CMK (cell line): Measurements from ENCODE around the gene PRKG2.
"Not testable (repeated sequence)": the region's sequence is repeated elsewhere in the genome, so short reads cannot be mapped to it uniquely, and the experiment has no call there.

ENCODE experiments used
- DNase-seq: peaks from one replicate; pipeline ENCODE4 v3.0.0-alpha.2; 2010; ENCODE audit warnings: low read depth

PRKG2 gene, protein sequence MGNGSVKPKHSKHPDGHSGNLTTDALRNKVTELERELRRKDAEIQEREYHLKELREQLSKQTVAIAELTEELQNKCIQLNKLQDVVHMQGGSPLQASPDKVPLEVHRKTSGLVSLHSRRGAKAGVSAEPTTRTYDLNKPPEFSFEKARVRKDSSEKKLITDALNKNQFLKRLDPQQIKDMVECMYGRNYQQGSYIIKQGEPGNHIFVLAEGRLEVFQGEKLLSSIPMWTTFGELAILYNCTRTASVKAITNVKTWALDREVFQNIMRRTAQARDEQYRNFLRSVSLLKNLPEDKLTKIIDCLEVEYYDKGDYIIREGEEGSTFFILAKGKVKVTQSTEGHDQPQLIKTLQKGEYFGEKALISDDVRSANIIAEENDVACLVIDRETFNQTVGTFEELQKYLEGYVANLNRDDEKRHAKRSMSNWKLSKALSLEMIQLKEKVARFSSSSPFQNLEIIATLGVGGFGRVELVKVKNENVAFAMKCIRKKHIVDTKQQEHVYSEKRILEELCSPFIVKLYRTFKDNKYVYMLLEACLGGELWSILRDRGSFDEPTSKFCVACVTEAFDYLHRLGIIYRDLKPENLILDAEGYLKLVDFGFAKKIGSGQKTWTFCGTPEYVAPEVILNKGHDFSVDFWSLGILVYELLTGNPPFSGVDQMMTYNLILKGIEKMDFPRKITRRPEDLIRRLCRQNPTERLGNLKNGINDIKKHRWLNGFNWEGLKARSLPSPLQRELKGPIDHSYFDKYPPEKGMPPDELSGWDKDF

DNA sequence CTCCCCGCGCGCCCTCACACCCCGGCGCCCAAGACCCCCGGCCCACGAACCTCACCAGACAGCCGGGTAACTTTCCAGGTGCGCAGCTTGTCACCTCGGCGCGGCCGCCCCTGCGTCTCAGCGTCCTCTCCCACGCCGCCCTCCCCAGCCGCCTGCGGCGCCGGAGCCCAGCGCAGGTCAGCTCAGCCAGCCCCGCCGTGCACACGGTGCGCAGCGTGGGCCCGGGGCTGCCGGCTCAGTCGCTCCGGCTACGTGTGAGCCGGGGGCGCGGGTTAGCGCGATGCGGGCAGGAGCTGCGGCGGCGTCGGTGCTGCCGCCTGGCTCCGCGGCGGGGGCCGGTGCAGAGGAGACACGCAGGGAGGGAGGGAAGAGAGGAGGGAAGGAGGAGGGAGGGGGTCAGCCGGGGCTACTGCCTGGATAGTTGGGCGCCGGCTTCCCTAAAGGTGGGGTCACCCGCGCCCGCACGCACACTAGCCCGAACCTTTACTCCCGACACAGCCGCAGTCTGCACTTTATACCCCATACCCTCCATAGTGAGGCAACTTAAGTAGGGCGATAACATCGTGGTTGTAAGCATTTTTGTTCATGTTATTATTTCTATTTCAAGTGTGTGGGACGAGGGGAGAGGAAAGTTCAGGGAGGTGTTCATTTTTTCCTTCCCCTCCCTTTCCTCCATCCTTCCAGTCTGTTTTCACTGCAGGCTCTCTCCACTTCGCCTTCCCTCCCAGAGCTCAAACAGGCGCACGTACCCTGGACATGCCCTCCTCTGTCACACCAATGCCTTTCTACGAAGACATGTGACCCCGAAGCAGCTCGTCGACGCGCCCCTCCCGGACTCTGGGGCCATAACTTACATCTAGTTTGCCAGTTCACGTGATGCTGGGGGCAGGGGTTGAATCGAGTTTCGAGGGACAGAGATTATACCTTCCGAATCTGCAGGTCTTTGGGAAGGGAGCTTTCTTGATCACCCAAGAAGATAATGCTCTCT lies at the start of gene PRKG2:
TSS of gene PRKG2 (minus strand) at position 342 of the 988 bp plus-strand sequence. CDS start 10,175 bp downstream, outside the sequence.
- DNase-seq: no peak

DNA sequence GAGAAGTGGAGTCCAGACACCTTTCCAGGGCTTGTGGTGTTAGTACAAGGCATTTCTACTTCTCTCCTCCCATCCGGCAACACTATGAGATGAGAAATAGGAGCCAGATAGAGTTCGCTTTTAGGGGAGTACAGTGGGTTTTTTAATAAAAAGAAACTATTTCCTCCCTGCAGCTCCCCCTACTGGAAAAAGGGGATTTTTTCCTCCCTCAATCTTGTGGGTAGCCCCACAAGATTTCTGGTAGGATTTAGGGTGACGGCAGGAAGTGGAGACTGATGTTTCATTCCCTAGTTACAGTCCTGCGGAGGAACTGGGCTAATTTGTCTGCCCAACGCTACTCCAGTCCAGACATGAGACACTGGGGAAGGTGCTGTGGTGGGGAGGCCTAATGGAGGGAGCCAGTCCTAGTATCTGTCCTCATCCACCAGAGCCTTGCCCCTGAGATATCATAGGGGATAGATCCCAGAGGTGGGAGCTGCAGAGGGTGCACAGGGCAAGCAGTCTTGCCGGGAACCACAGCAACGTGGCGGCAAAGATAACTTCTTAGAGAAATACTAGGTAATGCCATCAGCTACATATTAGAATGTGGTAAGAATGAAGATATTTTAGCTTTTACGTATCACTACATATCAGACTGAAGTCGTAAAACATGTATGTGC lies 45.5 kb upstream of the PRKG2 start:
- DNase-seq: peak; percentile 40

DNA sequence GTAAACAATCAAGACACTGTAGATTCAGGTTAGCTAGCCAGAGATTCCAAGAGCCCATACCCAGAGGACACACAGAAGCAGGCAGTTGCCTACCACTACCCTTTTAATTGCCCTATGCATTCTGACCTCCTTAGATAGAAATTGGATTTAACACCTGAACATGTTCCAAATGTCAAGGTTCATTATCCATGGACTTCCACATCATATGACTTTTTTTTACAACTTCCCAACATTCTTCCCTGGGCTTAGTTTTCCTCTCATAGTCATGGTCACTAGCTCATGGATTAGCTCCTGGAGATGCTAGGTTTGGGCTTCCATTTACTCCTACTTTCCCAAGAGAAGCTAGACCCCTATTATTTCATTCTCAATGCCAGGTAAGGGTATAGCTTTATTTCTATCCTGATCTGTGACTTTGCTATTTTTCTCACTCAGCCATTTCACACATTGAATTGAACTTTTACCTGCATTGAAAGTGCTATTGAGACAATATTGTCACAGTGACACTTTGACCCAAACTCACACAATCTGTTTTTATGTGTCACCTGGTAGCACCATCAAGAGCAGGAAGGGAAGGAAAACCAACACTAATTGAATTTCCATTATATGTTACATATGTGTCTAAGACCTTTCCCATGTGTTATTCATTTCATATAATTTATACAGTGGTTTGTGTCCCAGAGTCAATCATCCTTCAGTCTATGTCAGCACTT lies 44.0 kb upstream of the PRKG2 start:
- no peak for DNase-seq

DNA sequence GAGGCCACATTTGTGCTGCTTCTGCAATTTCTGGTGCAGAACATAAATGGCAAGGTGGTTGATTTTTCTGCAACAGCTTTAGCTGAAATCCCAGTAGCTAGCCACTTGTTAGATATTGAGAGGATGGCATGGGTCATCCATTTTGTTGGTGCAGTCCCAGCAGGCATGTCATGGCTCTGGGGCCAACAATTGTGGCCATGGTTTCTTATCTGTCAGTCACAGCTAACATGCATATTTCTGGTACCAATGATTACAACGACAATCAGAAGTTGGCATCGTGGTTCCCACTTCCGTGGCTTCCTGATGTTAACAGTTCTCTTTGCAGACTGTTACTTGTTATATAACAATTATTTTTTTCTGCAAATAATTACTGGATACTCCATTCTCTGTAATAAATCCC lies 42.8 kb upstream of the PRKG2 start:
- peak; percentile 93 for DNase-seq

DNA sequence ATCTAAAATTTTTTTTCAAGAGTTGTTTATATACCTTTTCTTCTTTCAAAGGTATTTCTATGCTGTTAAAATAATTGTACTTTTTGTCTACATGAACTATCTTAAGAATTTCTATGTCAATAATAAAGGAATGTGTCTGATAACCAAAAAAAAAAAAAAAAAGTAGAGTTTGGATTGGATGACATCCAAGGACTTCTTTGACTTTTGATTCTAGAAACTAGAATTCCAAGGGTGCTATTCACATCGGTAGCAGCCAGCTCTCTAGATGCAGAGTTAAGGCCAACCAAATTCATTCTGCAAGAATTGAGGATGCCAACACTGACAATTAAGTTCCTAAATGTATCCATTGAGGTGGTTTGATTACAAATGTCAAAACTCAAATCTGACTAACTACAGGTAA lies 42.0 kb upstream of the PRKG2 start:
- DNase-seq: no peak

DNA sequence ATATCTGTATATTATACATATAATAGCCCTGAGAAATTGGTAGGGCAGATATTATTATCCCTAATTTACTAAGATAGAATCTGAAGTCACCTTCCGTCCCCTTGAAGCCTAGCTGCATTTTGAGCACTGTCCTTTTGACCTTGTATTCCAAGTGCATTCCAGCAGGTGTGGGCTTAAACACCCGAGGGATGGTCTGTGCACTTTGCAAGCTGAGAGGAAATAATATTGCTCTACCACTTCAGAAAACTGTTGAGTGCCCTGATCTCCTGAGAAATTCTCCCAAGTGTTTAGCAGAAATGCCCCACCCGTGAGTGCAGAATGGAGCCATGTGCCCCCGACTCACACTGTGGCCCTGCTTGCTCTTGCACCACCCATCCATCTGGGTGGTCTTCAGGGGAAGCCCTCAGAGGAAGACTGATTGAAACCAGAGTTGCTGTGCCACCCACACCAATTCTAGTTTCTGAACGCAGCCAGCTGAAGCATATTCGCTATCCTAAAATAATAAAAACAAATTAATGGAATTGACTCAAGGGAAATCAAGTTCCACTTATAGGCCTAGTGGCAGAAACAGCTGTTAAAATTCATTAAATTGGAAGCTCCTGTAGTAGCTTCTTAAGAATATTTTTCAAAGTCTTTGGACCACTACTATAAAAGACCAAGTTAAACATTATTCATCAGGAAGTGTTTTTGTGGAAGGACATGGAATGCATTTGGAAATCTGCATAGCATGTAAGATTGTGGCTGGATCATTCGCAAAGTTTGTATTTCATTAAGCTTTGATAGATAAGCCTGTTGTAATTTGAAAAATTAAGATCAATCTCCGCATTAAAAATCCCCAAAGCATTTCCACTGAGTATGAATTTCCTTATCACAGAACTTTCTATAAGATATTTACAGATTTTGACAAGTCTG lies 41.3 kb upstream of the PRKG2 start:
- DNase-seq: no peak

DNA sequence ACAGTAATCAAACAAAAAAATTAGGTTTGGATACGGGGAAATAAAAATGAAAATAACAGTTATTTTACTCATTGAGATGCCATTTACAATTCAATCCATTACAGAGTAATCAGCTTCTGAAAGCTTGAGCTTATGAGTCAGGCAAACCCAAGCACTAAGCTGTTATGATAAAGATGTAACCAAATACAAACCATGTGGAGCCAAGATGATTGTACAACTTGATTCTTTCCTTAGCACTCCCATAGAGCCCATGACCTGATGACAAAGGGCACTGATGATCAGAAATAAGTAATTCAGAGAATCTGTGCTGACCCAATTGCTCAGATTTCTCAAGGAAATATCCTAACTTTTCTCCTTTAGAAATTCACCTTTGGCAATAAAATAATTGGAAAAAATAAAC lies 40.5 kb upstream of the PRKG2 start:
- no peak for DNase-seq

DNA sequence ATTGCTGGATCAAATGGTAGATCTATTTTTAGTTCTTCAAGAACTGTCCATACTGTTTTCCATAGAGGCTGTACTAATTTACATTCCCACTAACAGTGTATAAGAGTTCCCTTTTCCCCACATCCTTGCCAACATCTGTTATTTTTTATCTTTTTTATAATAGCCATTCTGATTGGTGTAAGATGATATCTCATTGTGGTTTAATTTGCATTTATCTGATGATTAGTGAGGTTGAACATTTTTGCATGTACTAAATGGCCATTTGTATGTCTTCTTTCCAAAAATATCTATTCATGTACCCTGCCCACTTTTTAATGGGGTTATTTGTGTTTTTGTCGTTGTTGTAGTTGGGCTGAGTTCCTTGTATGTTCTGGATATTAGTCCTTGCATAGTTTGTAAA lies 35.4 kb upstream of the PRKG2 start:
- DNase-seq: no peak

DNA sequence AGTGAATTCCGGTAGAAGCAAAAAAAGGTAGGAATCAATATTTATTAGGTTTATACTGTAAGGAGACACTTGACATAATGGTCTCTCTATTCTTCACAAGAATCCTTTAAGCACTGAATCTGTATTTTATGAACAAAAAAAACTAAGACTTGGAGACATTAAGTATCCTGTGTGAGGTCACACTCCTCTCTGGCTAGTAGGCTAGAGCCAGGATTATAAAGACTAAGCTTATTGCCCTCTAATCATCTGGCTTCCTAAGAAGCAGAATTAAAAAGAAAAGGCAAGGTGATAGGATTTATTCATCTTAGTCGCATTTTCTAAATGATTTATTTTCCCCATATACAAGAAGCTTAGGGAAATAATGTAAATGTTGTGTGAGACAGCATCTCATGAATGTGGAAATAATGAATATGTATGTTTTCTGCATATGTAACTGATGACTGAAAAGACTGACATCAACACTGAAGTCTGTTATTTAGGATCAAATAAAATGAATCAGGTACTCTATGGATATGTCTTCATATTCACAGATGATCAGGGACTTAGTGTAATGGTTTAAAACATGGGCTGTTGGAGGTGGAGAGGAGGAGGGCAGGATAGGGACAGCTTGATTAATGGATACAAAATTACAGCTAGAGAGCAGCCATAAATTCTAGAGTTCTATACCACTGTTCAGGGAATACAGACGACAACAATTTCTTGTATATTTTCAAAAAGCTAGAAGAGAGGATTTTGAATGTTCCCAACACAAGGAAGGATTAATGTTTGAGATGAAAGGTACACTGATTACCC lies 30.4 kb upstream of the PRKG2 start:
- DNase-seq: no peak

DNA sequence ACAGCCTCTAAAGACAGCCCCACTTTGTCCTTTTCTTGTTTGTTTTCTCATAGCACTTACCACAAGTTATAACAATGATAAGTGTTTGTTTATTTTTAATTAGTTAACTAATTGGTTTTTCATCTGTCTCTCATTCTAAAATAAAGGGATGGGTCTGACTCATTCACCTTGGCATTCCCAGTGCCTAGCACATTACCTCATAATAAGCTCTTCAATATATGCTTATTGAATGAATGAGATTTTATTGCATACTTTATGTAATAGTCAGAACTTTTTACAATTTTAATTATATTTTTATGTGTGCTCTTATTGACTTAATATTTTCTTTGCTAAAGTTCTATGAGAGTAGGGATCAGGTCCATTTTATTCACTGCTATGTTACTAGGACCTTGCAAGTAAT lies 22.8 kb upstream of the PRKG2 start:
- DNase-seq: no peak

DNA sequence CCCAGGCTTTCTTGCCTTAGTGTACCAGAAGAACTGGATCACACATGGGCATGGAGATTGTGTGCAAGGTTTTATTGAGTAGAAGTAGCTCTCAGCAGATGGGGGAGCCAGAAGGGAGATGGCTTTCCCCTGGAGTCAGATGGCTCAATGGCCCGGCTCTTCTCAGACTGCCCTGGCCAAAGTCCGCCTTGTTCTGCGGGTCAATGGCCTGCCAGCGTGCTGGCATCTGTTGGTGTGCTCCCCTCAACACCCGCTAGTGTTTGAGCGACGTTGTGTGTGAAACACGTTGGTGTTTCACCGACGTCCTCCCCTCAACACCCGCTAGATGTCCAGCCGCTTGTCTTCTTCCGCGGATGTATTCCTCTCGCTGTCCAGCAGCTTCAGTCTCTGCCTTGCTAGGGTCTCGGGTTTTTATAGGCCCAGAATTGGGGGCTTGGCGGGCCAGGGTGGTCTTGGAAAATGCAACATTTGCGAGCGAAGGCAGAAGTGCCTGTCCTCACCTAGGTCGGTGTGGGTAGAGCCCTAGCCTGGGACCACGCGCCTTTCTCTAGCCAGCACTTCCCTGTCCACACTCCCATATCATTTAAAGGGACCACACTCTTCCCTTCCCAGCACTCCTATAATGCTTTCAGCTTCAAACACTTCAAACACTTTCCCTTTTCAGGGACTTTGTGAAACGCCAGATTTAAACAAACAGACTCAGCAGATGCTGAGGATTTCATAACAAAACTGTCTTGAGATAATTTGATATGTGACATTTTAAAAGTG lies 21.1 kb upstream of the PRKG2 start:
- no peak for DNase-seq

DNA sequence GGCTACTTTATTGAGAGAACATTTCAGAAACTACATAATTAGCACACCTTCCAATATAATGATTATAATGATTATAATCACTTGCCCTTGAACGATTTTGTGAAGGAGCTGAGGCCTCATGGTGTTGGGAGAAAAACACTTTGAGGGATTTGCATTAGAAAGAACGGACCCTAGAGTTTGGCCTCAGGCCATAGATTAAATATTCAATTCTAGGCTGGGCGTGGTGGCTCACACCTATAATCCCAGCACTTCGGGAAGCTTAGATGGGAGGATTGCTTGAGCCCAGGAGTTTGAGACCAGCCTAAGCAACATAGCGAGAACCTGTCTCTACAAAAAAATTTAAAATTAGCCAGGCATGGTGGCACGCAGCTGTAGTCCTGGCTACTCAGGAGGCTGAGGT lies 12.9 kb upstream of the PRKG2 start:
- no peak for DNase-seq

DNA sequence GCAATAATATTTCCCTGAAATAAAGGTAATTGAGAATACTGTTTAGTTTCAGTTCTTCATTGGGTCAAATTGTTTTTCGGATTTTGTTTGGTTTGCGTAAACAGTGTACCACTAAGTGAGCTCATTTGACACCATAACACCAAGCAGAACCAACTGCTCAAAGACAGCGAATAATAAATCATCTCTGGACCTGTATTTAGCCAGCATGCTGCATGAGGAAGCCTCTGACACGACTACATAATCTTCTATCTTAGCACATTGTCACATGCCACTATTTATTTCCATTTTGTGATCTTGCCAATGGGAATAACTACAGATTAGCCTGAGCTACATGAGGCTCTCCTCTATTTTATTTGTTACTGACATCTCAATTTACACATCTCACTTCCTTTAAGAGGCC lies 12.1 kb upstream of the PRKG2 start:
- DNase-seq: no peak

DNA sequence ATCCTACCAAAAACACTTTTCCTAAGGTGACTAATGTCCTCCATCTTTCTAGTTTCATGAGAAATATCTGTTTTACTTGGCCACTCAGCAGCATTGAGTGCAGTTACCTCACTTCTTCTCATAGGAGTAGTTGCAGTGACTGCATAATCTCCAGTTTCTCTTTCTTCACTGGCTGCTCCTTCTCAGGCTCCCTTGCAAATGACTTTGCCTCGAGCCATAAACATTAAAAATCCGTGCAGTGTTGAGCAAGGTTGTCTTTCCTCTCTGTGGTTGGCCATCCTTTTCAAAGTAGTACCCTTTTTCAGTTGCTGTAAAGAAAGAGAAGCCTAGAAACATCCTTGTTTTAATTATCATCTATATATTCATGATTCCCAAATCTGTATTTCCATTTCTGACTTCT lies 10.2 kb upstream of the PRKG2 start:
- DNase-seq: no peak

DNA sequence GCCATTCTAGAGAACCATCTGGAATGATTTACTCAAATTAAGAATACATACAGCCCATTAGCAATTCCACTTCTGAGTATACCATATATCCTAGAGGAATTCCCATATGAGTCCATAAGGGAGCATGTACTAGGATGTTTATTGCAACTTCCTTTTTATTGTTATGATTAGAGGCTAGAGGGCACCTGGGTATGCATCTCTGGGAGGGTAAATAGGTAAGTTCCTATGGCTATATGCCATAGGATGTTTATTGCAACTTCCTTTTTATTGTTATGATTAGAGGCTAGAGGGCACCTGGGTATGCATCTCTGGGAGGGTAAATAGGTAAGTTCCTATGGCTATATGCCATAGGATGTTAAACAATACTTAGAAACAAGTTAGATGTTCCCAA lies 7.1 kb upstream of the PRKG2 start:
- DNase-seq: not testable (repeated sequence)

DNA sequence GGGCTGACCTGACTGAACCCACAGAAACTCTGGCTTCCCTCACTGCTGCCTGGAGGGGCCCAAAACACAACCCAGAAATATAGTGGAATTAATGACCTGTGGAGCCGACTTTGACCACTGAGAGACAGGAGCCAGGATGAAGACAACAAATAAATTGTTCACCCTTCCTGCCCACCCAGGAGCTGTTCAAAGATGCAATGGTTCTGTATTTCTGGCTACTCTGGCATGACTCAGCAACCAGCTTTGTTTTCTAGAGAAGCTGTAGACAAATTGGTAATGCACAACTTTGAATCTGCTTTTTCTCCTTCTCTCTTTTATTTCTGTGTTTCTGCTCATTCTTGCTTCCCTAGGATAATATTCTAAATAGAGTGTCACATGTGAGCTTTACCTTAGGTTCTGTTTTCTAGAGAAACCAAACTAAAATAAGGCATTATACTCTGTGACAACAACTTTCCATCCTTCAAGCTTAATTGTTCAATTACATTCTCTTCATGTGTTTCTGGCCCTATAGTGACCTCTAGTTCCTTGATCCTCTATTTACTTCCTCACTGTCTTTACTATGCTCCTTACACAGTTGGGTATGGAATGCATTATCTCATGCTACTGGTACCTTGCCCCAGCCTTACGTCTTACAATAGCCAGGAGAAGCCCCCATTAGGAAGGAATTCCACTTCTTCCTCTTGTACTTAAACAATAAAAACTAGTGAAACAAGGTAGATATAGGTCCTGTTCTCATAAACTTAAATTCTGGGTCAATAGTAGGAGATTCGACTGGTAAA lies 6.5 kb upstream of the PRKG2 start:
- DNase-seq: no peak

DNA sequence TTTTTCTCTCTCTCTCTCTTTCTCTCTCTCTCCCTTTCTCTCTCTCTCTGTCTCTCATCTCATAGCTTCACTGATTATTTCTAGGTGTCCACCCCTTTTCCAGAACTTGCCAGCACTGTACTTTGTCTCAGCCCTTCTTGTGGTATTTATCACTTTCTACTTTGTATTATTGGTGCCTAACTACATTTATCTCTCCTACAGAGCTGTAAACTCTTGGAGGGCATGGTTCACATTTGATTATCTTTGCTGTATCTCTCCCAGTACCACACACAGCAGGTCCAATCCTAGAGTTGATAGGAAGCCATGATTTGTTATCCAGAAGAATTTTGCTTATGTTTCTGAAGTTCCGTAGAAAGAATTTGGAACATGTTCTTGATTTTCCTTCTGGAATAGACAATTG lies 5.2 kb upstream of the PRKG2 start:
- no peak for DNase-seq

DNA sequence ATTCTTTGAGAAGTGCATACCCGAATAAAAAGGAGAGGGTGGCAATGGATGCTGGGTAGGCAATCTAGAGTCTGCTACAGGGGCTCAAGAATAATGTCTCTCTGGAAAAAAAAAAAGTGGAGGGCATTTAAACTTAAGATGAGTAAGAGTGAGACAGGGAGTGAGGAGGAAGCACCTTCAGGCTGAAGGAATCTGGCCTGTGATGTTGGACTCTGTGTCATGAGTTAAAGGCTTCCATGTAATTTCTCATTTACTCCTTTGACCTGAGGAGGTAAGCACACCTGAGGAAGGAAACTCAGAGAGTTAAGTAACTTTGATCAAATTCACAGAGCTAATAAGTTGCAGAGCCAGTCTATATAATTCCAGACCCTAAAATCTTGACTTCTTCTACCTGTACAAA lies 3.2 kb upstream of the PRKG2 start:
- no peak for DNase-seq
